HG03060 (cell line): ENCODE results near the gene NUP62.
"Not testable (repeated sequence)": the region's sequence is repeated elsewhere in the genome, so short reads cannot be mapped to it uniquely, and the experiment has no call there.

Source experiments
- ATAC-seq: cut with Tn5 transposase; IDR thresholded peaks from one replicate; pipeline ENCODE4 v1.9.1; 2021; ENCODE audit warnings: low read depth, moderate number of reproducible peaks; ENCODE audit not compliant: unreplicated experiment

Gene NUP62

DNA sequence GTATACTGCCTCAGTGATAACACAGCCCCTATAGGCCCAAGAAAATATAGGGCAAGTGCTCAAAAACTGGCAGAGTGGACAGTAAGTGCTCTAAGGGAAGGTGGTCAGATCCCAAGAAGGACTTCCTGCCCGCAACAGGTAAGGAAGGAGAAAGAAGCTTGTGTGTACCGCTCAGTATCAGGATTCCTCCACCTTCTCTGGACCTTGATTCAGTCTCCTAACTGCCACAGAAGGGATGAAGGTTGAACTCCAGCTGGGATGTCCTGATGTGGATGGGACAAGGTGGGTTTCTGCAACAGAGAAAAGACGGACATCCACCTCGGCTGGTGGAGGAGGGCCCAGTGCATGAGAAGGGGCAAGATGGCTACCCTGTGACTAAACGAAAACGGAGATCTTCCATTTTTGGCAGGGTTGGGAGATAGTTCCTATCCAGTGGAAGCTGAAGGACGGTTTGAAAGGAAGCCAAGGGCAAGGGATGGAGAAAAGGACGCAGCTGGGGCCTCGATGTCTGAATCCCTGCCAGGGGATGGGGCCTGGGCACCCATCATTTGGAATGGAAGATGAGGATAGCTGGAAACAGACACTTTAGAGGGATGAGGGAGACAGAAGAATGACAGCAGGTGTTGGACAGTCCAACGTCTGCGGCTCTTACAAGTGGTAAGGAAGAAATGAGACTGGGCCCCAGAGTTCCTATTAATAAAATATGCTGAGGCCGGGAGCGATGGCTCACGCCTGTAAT is 1.6 kb downstream of the NUP62 start:
- no peak for ATAC-seq

GRCh38 chr19:49926515-49926914 is 2.8 kb downstream of the NUP62 start:
- no peak for ATAC-seq

- no peak for ATAC-seq
Measured at GRCh38 chr19:49925486-49925885, 3.8 kb downstream of the NUP62 start.

DNA sequence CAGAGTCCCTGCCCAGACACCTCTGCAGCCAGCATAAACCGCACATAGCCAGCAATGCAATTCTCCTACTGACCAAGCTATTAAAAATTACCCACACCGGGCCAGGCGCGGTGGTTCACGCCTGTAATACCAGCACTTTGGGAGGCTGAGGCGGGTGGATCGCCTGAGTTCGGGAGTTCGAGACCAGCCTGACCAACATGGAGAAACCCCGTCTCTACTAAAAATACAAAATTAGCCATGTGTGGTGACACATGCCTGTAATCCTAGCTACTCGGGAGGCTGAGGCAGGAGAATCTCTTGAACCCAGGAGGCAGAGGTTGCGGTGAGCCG is 4.5 kb downstream of the NUP62 start:
- ATAC-seq: not testable (repeated sequence)

DNA sequence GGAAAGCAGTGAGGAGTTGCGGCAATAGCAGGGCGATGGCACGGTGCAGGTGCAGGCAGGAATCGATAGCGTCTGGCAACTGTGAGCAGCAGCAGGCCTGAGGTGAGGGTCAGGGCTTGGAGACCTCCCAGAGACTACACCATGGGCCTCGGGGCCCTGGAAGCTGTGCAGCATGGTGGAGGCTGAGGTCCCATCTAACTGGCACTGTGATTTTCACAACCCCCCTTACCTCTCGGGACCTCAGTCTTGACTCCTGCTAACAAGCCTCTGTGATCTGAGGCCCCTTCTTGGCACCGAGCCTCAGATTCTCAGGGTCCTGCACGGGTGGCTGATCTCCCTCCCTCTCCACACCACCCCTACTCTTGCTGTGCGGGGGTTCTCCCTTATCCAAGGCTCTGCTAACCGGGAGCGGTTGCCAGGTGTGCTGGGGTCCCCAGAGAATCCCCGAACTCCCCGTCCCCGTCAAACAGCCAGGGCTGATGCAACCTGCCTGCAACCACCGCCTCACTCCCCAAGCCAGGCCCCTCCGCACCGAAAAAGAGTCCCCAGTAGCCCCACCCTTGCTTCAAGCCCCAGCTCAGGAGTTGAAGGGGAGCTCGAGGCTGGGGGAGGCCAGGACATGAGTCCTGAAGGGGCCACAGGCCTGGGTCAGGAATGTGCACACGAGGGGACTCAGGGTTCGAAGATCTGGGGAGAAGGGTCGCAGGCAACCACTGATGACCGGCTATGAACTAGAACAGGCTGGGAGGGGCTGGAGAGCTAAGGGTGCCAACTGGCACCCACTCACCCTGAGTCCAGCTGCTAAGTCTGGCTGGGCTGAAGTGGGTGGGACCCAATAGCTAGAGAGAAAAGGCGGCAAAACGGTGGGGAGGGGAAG is 5.1 kb downstream of the NUP62 start:
- no peak for ATAC-seq

DNA sequence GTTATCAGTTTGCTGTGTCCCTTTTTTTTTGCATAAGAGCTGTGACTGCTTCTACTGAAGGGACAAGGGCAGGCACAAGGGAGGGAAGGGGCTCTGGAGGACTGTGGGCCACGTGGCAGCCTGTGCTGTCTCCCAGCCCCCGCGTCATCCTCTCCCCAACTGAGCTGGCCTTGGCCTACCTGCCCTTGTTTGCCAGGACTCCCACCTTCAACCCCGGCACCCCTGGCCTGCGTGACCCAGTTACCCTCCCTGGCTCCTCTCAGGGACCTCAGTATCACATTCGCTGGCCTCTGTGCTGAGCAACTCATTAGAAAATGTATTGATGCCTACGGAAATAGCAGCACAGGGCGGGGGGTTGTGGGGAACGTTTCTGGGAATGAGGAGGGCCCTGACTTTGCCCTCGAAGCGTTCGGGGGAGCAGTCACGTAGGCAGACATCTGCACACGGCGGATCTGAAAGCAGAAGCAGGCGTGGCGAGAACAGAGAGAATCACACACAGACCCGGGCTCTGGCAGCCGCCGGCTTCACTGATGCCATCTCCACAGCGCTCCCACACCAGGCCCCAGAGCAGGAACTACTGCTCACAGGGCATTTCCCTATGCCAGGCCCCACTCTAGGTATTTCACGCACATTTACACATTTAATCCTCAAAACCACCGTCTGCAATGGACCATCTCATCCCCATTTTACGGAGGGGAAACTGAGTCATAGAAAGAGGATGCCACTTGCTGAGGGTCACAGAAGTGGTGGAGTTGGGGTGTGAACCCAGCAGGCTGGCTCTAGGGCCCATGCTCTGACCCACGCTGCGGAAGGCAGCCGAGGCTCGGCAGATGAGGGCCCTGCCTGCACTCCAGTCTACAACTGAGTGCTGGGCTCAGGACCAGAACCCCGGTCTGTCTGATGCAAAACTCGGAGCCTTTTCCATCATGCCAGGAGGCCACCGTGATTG is 6.0 kb downstream of the NUP62 start:
- no peak for ATAC-seq

GRCh38 chr19:49921871-49922795 is 7.2 kb downstream of the NUP62 start:
- no peak for ATAC-seq

DNA sequence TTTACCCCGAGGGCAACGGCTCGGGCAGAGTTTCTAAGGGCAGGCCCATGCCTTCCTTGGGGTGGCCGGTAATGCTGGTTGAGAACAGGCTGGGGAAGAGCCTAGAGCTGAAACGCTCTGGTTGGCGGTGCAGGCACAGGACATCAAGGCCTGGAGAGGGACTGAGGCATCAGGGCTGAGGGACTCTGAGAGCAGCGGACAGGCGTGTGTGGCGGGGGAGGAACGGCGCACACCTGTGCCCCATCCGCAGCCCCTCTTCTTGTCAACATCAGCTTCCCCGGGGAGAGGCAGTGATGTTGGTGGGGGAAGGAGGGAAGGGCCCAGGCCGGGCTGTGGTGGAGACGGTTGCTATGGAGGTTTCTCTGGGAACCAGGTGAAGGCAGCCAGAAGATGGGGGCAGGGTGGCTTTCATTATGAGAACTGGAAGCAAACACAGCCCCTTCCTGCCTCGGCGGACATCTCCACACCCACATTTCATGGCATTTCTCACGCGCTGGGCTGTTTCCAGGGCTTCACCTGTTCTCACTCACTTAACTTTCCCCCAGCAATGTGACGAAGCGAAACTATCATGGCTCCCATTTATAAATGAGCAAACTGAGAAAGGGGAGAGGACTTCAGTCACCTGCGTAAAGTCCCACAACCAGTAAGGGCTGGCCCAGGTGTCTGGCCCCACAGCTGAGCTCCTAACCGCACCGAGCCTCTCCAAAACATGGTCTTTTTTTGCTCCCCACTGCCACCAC is 8.5 kb downstream of the NUP62 start:
- no peak for ATAC-seq

- no peak for ATAC-seq
Measured at GRCh38 chr19:49918089-49918488, 11.2 kb downstream of the NUP62 start.

- no peak for ATAC-seq
Measured at GRCh38 chr19:49916839-49917733, 12.2 kb downstream of the NUP62 start.

- no peak for ATAC-seq
Measured at GRCh38 chr19:49915271-49915670, 14.0 kb downstream of the NUP62 start.

DNA sequence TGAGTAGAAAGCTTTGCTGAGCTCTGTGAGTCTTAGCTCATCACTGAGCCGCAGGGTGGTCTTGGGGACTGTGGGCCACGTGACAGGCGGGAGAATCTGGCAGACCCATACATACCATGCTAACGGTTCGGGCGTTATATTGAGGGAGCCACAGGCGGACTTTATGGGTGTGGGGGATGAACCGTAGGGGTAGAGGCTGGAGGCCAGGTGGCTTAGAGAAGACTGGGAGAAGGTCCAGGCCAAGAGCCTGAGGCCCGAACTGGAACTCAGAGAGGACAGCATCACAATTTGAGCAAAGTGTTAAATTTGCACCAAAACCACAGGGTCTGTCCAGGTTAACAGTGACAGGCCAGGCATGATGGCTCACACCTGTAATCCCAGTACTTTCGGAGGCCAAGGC is 15.6 kb downstream of the NUP62 start:
- no peak for ATAC-seq

- ATAC-seq: no peak
Measured at GRCh38 chr19:49912965-49913685, 16.2 kb downstream of the NUP62 start.

GRCh38 chr19:49911381-49912145 is 17.7 kb downstream of the NUP62 start:
- ATAC-seq: no peak

DNA sequence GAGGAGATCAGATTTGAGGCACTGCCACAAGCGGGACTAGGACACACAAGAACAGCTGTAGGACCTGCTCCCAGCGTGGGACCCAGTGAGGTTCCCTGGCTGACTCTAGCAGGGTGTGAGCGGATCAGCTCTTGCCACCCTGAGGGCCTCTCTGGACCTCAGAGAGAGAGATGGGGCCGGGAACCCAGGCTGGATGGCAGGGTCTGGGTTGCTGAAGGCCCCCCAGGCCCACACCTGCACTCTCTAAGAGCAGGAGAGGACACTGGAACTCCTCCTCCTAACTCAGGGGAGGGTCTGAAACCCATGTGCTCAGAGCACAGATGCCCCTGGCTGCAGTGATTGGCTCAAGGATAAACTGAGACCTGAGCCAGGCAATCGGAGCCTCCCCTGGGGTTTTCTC is 19.1 kb downstream of the NUP62 start:
- no peak for ATAC-seq

DNA sequence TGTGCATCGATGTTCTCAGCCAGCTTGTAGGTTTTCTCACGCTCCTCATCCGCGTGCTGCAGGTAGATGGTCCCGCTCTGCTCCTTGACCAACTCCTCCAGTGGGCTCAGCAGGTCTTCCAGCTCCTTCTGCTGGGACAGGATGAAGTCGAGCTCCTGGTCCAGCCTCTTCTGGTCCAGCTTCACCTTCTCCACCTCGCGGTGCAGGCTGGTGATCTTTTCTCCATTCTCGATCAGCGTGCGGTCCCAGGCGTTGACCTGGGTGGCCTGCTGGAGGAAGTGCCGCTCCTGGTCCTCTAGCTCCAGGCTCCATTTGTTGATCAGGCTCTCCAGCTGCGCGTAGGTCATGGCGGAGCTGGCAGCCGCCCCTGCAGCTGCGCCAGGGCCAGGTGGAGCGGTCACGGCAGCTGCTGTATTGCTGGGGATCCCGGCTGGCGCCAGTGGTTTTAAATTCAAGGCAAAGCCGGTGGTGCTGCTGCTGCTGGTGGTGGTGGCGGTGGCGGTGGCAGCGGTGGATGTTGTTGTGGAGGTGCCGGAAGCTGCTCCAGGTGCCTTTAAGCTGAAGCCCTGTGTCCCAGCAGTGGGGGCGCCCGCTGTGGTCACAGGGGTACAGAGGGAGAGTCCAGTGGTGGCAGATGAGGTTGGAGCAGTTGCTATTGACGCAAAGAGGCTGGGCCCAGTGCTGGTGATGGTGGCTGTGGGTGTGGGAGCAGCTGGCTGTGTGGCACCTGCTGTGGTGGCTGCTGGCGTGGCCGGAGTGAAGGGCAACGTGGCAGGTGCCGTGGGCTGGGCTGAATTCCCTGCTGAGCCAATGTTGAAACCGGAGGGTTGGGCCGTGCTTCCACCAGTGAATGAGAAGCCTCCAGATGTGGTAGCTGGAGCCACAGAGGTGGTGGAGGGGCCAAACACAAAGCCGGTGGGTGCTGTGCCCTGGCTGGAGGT is 20.6 kb downstream of the NUP62 start:
- ATAC-seq: no peak
